AG10803 (cell line): ENCODE measurements around the gene MRGPRG.
A peak's percentile ranks its signal among the peaks of the same experiment; 100 is the strongest.

Experiments
- DNase-seq: peaks from one replicate; pipeline ENCODE4 v3.0.0; 2010; ENCODE audit warnings: low read depth
- H3K4me3 ChIP-seq: 2 replicates; pipeline ENCODE4 v1.5.1; 2011; ENCODE audit warnings: mild to moderate bottlenecking, low read length, control low read depth
- TF ChIP-seq, protein P1 (sequence below): conservative IDR thresholded peaks from 2 replicates; pipeline ENCODE4 v1.5.1; 2011; ENCODE audit warnings: mild to moderate bottlenecking, low read length, control low read depth, inconsistent platforms

The MRGPRG gene

DNA sequence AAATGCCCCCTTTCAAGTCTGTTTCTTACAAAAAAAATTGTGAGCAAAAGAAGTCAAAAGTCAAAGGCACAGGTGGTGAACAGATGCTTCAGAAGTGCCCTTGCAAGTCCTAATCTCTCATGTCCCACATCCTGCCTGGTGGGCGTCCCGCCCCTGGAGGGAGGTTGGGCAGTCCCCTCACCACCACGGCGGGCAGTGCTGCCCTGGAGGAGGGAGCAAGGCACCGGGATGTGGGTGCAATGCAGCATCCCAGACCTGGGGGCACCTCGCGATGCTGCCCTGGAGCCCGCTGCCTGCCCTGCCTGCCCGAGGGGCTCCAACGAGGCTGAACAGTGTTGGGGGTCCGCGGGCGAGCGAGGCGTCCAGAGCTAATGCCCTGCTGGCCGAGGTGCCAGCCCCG, 15.9 kb downstream of the MRGPRG start:
- peak; percentile 13 for DNase-seq
- no peak overlapping the region for H3K4me3 ChIP-seq
- TF ChIP-seq, protein P1, sequence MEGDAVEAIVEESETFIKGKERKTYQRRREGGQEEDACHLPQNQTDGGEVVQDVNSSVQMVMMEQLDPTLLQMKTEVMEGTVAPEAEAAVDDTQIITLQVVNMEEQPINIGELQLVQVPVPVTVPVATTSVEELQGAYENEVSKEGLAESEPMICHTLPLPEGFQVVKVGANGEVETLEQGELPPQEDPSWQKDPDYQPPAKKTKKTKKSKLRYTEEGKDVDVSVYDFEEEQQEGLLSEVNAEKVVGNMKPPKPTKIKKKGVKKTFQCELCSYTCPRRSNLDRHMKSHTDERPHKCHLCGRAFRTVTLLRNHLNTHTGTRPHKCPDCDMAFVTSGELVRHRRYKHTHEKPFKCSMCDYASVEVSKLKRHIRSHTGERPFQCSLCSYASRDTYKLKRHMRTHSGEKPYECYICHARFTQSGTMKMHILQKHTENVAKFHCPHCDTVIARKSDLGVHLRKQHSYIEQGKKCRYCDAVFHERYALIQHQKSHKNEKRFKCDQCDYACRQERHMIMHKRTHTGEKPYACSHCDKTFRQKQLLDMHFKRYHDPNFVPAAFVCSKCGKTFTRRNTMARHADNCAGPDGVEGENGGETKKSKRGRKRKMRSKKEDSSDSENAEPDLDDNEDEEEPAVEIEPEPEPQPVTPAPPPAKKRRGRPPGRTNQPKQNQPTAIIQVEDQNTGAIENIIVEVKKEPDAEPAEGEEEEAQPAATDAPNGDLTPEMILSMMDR = no peak

GRCh38 chr11:3202305-3202704, 16.3 kb downstream of the MRGPRG start:
- TF ChIP-seq, protein P1 = no peak
- DNase-seq = no peak
- no peak overlapping the region for H3K4me3 ChIP-seq

DNA sequence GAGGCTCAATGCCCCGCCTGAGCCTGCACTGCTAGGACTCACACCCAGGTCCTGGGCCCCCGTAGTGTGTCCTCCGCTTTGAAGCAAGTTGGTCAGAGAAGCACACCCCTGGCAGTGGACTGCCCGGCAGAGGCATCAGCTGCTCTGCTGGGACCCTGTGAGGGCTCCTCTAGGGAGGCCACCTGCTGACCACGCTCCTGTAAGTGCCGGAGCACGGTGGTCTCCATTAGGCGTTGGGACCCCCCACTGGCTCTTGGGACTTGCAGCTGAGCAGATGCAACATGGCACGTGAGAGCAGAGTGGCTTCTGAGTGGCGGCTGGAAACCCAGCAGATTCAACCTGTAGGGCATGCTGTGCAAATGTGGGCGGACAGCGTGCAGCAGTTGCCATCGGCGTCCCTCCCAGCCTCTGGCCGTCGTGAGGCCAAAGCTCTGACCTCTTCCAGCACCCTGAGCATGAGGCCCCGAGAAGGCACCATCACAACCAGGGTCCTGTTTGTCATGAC, 16.9 kb downstream of the MRGPRG start:
- no peak overlapping the region for H3K4me3 ChIP-seq
- no peak for DNase-seq
- TF ChIP-seq, protein P1 = no peak

GRCh38 chr11:3201112-3201581, 17.5 kb downstream of the MRGPRG start:
- DNase-seq = no peak
- no peak overlapping the region for H3K4me3 ChIP-seq
- TF ChIP-seq, protein P1 = no peak

GRCh38 chr11:3200388-3201111, 18.1 kb downstream of the MRGPRG start:
- TF ChIP-seq, protein P1 = no peak
- H3K4me3 ChIP-seq = no peak overlapping the region
- no peak for DNase-seq

DNA sequence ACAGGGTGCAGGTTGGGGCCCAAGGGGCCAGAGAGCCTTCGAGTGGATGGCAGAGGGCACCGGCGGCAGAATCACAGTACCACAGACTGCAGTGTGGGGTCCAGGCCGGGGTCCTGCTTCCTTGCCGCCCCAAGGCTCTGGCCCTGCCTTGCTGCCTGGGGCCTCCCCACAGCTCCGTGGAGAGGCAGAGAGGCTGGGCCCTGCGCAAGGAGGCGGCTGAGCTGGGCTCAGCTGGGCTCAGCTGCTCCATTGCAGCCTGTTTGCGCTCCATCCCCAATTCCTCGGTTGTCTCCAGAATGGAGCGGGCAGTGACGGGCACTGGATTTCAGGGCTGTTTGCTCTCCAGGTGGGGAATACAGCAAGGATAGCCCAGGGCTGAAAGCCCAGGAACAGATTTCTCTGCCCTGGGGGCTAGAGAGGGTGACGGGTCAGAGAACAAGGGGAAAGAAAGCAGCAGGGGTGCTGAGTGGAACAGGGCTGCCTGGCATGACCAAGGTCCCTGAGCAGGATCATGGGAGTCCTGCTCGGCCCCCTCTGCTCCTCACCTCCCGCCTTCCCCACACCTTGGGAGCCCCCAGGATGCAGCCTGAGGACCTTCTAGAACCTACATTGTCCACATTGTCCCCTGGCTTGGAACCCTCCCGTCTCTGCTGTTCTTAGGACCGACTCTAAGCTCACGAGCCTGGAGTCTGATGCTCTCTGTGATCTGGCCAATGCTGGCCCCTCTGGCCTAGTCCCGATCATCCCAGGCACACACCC, 18.9 kb downstream of the MRGPRG start:
- no peak overlapping the region for H3K4me3 ChIP-seq
- DNase-seq = no peak
- TF ChIP-seq, protein P1 = no peak
